ENCODE measurements around the gene MORN1.

MORN1 gene

DNA sequence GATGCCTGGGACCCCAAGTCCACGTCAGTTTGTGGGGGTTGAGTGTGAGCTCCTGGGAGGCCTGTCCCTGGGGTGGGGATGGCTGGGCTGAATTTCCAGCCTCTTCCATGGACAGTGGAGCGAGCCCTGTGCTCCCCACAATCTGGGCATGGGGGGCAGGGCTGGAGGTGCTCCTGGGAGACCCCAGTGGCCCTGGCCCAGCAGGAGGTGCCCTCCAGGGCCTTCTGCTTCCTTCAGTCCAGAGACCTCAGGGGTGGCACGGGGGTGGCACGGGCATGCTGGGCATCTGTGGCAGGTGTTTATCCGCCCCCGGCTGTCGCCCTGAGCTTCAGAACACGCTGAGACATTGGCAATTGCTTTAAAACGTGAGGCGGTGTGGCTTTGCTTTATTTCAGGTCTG lies 40.9 kb downstream of the MORN1 start:
- no peak for DNase-seq

DNA sequence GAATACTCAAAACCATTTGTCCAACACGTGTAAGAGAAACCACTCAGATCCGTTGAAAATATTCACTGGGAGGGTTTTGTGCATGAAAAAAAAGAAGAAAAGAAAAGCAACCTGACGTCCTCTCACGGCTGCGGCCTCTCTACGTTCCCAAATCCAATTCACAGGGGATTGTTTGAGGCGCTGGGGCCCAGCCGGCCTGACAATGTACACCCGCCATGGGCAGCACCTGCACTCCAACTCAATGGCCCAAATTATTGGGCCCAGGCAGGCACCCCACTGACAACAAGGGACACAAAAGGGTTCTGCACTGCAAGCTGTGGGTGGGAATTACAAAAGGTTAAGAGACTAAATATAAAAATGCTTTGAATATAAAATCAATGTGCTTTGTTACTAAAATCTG lies 41.5 kb downstream of the MORN1 start:
- DNase-seq, result no peak

GRCh38 chr1:2348346-2349325 lies 42.7 kb downstream of the MORN1 start:
- DNase-seq, result no peak

- no peak for DNase-seq
Observed at GRCh38 chr1:2347896-2348295, 43.5 kb downstream of the MORN1 start.

- no peak for DNase-seq
Observed at GRCh38 chr1:2347409-2347785, 44.0 kb downstream of the MORN1 start.

GRCh38 chr1:2346691-2347408 lies 44.5 kb downstream of the MORN1 start:
- no peak for DNase-seq

DNA sequence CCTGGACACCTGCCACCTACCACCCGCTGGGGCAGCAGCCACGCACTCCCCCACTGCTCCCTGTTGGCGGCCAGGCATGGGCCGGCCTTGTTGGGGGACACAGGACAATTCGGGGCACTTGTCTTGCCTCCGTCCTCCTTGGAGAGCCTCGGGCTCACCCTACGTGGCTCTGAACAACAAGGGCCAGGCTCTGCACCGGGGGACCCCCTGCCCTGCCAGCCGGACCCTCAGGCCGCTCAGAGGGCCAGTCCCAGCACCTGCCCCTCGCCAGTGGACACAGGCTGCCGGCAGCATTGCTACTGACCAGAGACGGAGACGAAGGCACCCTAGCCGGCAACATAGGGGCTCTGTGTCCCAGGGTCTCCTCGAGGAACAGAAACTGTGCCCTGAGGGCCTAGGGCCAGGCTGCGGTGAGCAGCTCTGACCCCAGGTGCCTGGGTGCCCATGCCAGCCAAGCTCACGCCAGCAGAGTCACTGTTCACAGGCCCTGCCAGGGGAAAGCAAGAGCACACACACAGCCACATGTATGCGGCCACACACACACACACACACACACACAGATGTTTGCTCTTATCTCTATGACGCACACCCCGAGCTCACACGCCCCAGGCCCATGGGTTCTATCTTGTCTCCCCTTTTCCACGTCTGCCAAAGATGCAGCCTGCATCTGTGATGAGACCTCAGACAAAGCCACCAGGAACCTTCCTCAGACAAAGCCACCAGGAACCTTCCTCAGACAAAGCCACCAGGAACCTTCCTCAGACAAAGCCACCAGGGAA lies 45.9 kb downstream of the MORN1 start:
- DNase-seq, result no peak

GRCh38 chr1:2344744-2345296 lies 46.5 kb downstream of the MORN1 start:
- DNase-seq, result no peak

DNA sequence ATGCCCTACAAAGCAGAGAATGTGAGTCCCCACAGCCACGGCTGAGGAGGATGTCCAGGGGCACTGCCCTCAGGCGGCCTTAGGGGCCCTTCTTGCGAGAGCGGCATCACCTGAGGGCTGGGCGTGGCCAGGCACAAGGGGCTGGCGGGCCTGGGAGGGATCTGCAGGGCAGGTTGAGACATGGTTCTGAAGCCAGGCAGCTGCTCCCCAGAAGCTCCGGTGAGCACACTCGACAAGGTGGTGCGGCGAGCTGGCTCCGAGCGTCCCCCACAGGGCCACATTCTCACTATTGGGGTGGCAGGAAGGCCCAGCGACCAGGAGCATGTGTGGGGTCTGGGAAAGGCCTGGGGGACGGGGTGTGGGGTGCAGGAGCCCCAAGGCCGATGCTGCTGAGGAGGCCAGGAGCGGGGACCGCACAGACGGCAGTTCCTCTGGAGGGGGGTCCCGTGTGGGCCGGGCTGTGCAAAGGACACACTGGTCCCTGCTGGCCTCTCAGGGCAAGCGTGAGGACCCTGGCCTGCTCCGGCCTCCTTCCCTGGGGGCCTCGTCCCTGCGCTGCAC lies 47.2 kb downstream of the MORN1 start:
- no peak for DNase-seq

GRCh38 chr1:2343023-2343935 lies 48.1 kb downstream of the MORN1 start:
- no peak for DNase-seq

GRCh38 chr1:2342384-2343022 lies 48.9 kb downstream of the MORN1 start:
- DNase-seq, result no peak

DNA sequence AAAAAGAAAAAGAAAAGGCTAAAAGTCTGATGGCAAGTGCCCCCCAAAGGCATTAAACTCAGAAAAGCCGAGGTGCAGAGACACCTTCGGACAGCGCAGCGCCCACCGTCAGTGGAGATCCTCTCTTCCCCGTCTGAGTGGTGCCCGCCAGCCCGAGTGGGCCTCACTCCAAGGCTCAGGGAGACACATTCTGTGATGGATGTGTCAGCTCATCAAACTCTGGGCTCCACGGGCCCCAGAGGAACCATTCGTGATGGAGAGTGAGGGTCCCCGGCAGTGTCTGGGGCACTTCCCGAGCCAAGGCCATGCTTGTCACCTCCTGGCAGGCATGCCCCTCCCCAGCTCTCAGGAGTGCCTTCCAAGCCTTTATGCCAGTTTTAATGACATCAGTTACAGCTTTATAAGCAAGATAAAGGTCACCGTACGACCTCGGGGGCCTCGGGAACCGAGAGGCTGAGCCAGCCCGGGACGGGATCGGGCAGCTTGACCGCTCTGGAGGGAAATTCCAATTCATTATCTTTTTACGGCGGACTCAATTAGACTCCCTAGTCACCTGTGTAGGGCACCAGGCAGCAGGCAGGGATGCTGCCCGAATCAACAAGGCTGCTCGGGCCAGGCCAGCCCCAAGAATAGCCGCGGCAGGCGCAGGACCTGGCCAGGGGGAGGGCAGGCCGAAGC lies 49.5 kb downstream of the MORN1 start:
- no peak for DNase-seq

DNA sequence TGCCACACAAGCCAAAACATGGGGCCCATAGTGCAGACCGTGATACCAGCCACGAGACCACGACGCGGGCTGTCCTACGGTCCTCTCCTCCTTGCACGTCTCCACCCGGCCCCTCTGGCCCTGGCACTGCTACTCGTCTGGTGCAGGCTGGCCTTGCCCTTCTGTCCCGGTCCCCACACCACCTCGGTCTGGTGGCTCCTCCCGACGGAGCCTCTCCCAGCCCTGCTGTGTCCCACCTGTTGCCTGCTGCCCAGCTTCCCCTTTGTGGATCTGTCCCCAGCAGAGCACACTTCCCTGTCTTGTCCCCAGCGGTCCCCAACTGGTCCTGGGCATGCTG lies 50.5 kb downstream of the MORN1 start:
- DNase-seq, result no peak

DNA sequence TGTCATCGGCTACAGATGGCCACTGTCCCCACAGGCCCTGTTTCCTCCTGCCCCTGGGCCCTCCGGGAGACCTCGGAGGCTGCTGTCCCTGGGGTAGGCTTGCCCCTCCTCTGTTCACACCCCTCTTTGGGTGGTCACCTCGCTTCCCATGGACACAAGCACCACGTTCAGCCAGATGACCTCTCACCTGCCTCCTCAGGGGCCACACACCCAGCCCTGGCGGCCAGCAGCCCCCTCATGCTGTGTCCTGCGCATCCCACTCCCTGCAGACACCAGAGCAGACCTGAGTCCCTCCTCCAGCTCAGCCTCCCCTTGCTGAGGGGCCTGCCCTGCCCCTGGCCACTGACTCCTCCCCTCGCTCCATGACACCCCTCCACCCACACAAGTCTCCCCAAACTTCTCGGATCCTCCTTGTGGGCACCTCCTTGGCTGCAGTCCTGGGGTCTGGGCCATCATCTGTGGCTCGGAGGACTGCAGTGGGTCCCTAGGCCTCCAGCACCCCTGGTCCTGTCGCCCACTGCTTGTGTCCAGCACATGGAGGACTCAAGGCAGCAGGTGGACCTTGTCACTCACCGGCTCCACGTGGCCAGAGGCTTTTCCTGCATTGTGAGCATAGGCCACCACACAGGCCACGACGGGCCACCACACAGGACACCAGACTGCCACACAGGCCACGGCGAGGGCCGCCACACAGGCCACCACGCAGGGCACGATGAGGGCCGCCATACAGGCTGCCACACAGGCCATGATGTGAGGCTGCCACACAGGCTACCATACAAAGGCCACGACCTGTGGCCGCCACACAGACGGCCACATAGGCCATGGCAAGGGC lies 51.1 kb downstream of the MORN1 start:
- no peak for DNase-seq

DNA sequence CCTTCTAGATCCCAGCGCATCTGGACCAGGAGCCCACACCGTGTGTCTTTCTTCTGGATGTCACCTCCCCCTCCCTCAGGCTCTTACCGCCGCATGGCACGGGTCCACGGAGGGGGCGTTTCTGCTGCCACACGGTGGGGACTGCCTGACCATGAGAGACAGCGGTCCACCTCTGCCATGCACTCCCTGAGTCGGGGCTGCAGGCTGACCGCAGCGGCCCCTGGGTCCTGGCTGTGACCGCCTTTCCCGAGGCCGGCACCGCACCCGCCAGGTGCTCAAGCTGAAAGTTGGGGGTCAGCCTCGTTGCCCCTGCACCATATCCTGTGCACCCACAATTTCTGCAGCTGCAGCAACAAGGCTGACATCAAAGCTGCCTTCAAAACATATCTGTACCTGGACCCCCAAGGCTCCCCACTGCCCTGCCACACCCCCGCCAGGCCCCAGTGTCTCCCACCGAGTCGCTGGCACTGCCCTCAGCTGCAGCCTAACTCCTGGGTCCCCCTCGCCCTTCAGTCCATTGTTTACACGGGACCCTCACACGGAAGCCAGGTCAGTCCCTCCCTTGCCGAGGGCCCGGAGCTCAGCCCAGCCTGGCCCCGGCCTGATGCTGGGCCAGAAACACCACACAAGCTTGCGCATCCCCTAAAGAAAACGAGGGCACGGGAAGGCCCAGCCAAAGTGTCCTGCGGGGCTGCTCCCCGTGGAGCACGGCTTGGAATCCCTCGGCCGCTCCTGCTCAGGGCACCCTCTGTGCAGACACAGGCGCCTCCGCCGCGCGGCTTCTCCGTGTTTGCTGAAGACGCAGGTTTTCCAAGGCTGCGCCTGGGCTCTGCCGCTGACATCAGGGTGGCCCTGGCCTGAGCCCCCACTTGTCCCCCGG lies 51.9 kb downstream of the MORN1 start:
- no peak for DNase-seq

DNA sequence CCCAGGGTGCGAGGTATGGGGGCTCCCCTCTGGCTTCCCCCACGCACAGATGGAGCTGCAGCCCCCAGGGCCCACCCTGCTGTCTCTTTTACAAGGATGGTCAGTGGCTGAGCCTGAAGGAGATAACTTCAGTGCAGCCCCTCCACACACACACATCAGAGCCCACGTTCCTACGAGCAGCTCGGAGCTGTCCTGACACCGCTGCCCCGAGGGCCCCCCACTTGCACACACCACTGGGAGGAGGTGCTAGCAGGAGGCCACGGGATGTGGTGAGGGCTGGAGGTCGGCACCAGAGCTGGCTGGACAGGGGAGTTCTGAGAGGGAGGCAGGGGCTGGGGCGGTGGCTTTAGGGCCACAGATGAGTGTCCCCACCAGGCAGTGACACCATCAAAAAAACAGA lies 53.9 kb downstream of the MORN1 start:
- DNase-seq, result no peak

- DNase-seq, result no peak
Observed at GRCh38 chr1:2337081-2337480, 54.3 kb downstream of the MORN1 start.

DNA sequence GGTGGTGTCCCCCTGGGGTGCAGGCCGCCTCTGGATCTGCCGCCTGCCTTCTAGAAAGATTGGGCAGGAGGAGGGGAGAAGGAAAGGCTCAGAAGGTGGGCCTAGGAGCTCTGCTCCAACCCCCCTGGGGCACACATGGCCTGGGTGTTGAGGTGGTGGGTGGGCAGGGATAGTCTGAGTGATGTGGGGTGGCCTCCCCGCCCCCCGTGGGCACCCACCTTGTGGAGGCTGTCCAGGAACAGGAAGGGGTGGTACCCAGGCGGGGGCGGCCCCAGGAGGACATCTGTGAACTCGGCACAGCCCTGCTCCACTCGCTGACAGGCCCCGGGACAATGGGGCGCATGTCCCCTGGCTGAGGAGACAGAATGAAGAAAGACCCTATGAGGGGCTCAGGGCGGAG lies 54.9 kb downstream of the MORN1 start:
- DNase-seq, result no peak
